Measurements from ENCODE around the gene ASH1L.

DNA sequence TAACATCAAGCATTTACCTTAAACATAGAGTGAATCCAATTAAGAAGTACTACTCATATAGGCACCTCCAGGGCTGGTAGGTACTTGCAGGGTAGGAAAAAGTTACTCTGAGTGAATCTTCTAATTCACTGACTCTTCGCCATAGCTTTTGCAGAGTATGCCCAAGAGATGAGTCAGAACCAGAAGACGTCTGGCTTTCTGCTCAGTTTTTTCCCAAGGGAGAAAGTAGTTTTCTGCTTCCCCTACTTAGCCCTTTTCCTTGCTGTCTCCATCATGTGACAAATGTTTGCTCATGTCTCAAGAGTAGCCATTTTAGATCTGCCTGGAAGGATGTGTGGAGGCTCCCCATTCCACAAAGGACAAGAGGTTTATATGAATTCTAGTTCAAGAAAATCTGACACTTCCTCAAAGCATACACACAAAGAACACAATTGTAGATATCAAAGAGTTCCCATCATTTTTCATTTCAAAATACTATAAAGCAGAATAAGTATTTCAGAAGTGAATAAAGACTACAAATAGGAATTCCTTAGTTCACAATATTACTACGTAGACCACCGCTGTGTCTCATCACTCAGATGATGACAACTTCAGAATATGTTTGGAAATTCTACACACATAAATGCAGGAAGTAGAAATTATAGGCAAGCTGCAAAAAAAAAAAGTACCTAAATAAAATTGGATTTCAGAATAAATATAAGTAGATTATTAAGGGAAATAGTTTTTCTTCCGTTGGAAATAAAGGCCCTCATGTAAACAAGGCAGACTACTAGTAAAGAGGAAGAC, 98.5 kb downstream of the ASH1L start:
- TF ChIP-seq SUZ12 (IDR thresholded peaks at IDR 0.05; ENCODE audit: extremely low read depth, insufficient read depth, insufficient read length) (no peak), YY1 (IDR thresholded peaks at IDR 0.05; ENCODE audit: insufficient read depth, insufficient read length) (no peak), ZNF274 (IDR thresholded peaks at IDR 0.05; ENCODE audit: low read depth, low read length) (no peak)
